ENCODE data around the gene CDIP1. TPM values are rescaled to one million over a fixed set of nuclear protein-coding genes. Genes with fewer than 3 reads are reported as not detected.

Gene CDIP1
- total and polyA plus RNA-seq, 4 donors = 4.4 to 18.6 (median 12.0) TPM

GRCh38 chr16:4508806-4509205, 29.8 kb downstream of the CDIP1 start:
- WGBS = 97% methylated on average over 3 of the region's 3 CpGs

DNA sequence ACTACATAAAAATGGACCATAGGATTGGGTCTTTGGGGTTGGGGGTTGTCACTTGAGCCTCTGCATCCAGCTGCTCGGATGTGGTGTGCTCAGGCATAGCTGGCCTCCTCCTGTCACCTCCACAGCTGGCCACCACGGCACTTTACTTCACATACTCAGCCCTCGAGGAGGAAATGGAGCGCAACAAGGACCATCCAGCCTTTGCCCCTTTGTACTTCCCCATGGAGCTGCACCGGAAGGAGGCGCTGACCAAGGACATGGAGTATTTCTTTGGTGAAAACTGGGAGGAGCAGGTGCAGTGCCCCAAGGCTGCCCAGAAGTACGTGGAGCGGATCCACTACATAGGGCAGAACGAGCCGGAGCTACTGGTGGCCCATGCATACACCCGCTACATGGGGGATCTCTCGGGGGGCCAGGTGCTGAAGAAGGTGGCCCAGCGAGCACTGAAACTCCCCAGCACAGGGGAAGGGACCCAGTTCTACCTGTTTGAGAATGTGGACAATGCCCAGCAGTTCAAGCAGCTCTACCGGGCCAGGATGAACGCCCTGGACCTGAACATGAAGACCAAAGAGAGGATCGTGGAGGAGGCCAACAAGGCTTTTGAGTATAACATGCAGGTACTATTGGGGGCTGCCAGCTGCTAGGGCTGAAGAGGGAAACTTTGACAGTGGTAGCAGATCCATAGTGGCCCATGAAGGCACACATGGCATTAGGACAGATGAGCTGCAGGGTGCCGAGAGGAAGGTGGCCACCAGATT, 30.8 kb downstream of the CDIP1 start:
- no peaks in the 10 kb centered on the region for H3K9me3 ChIP-seq (ENCODE audit: control insufficient read depth in 4 of 4, low read length in 3 of 4)
- DNase-seq (ENCODE audit: low spot score) = no peak
- TF ChIP-seq GABPA (IDR thresholded peaks at IDR 0.05 in 1 of 2, conservative IDR thresholded peaks at IDR 0.05 in 1 of 2) (no peak), FOXA2 (IDR thresholded peaks at IDR 0.05) (no peak), SP1 (IDR thresholded peaks at IDR 0.05) (no peak), NR2F2 (IDR thresholded peaks at IDR 0.05) (no peak), TAF1 (conservative IDR thresholded peaks at IDR 0.05) (no peak), EGR1 (IDR thresholded peaks at IDR 0.05; ENCODE audit: low read depth in 2 of 2) (no peak), YY1 (IDR thresholded peaks at IDR 0.05) (no peak), REST (IDR thresholded peaks at IDR 0.05) (no peak), FOXA1 (IDR thresholded peaks at IDR 0.05) (no peak), RXRA (IDR thresholded peaks at IDR 0.05) (no peak)
- TF ChIP-seq, protein P1, sequence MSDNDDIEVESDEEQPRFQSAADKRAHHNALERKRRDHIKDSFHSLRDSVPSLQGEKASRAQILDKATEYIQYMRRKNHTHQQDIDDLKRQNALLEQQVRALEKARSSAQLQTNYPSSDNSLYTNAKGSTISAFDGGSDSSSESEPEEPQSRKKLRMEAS (IDR thresholded peaks at IDR 0.05) = no peak
- no peaks in the 10 kb centered on the region for H3K27me3 ChIP-seq (ENCODE audit: control insufficient read depth in 4 of 4, insufficient read depth in 4 of 4, low read length in 3 of 4)
- no peak overlapping the region for H3K27ac ChIP-seq (ENCODE audit: low read depth in 1 of 2, low read length in 2 of 2)
- peaks cover 20 to 47% (median 29%) of the 10 kb centered on the region in 4 donors for H3K36me3 ChIP-seq (ENCODE audit: control insufficient read depth in 4 of 4, insufficient read depth in 3 of 4, low read depth in 1 of 4, low read length in 3 of 4)
- H3K4me1 ChIP-seq (ENCODE audit: control insufficient read depth in 4 of 4, insufficient read depth in 4 of 4, low read length in 3 of 4) = peaks cover 0 to 5% (median 1%) of the 10 kb centered on the region in 4 donors
- H3K9ac ChIP-seq (ENCODE audit: low read depth in 1 of 2, low read length in 2 of 2) = no peak overlapping the region
- 92% methylated on average over 17 of the region's 17 CpGs for WGBS
- H3K4me3 ChIP-seq (ENCODE audit: low read depth in 1 of 3, low read length in 3 of 3) = no peak overlapping the region

More at GRCh38 chr16:4508806-4509205, 29.8 kb downstream of the CDIP1 start:
- Histone ChIP-seq H3K4me1 (ENCODE audit: control insufficient read depth in 4 of 4, insufficient read depth in 4 of 4, low read length in 3 of 4) (peaks cover 0 to 5% (median 1%) of the 10 kb centered on the region in 4 donors), H3K9ac (ENCODE audit: low read depth in 1 of 2, low read length in 2 of 2) (no peak overlapping the region), H3K9me3 (ENCODE audit: control insufficient read depth in 4 of 4, low read length in 3 of 4) (no peaks in the 10 kb centered on the region), H3K36me3 (ENCODE audit: control insufficient read depth in 4 of 4, insufficient read depth in 3 of 4, low read depth in 1 of 4, low read length in 3 of 4) (peaks cover 22 to 47% (median 30%) of the 10 kb centered on the region in 4 donors), H3K27me3 (ENCODE audit: control insufficient read depth in 4 of 4, insufficient read depth in 4 of 4, low read length in 3 of 4) (no peaks in the 10 kb centered on the region), H3K27ac (ENCODE audit: low read depth in 1 of 2, low read length in 2 of 2) (no peak overlapping the region), H3K4me3 (ENCODE audit: low read depth in 1 of 3, low read length in 3 of 3) (no peak overlapping the region)
- no peak for DNase-seq (ENCODE audit: low spot score)
- TF ChIP-seq, protein P1 (IDR thresholded peaks at IDR 0.05) = no peak
- no peak for TF ChIP-seq FOXA1 (IDR thresholded peaks at IDR 0.05)

- Histone ChIP-seq H3K4me3 (ENCODE audit: low read depth in 1 of 3, low read length in 3 of 3) (no peak overlapping the region), H3K27me3 (ENCODE audit: control insufficient read depth in 4 of 4, insufficient read depth in 4 of 4, low read length in 3 of 4) (no peaks in the 10 kb centered on the region), H3K9ac (ENCODE audit: low read depth in 1 of 2, low read length in 2 of 2) (no peak overlapping the region), H3K4me1 (ENCODE audit: control insufficient read depth in 4 of 4, insufficient read depth in 4 of 4, low read length in 3 of 4) (peaks cover 0 to 7% (median 2%) of the 10 kb centered on the region in 4 donors), H3K36me3 (ENCODE audit: control insufficient read depth in 4 of 4, insufficient read depth in 3 of 4, low read depth in 1 of 4, low read length in 3 of 4) (peaks cover 17 to 34% (median 29%) of the 10 kb centered on the region in 4 donors), H3K27ac (ENCODE audit: low read depth in 1 of 2, low read length in 2 of 2) (no peak overlapping the region), H3K9me3 (ENCODE audit: control insufficient read depth in 4 of 4, low read length in 3 of 4) (no peaks in the 10 kb centered on the region)
- TF ChIP-seq RAD21 (IDR thresholded peaks at IDR 0.05) (peak; percentile 90 to 94), JUND (IDR thresholded peaks at IDR 0.05) (no peak)
- TF ChIP-seq, protein P2, sequence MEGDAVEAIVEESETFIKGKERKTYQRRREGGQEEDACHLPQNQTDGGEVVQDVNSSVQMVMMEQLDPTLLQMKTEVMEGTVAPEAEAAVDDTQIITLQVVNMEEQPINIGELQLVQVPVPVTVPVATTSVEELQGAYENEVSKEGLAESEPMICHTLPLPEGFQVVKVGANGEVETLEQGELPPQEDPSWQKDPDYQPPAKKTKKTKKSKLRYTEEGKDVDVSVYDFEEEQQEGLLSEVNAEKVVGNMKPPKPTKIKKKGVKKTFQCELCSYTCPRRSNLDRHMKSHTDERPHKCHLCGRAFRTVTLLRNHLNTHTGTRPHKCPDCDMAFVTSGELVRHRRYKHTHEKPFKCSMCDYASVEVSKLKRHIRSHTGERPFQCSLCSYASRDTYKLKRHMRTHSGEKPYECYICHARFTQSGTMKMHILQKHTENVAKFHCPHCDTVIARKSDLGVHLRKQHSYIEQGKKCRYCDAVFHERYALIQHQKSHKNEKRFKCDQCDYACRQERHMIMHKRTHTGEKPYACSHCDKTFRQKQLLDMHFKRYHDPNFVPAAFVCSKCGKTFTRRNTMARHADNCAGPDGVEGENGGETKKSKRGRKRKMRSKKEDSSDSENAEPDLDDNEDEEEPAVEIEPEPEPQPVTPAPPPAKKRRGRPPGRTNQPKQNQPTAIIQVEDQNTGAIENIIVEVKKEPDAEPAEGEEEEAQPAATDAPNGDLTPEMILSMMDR (IDR thresholded peaks at IDR 0.05; ENCODE audit: low read depth, low read length, missing input control) = peak; percentile 80
- 5% methylated on average over 3 of the region's 3 CpGs for WGBS
- peak; percentile 52 for DNase-seq (ENCODE audit: low spot score)
These were observed 32.1 kb downstream of the CDIP1 start for GRCh38 chr16:4506450-4506849.
